ENCODE measurements around the gene CAPN7.
"Not testable (repeated sequence)": the region's sequence is repeated elsewhere in the genome, so short reads cannot be mapped to it uniquely, and the experiment has no call there.

The CAPN7 gene

GRCh38 chr3:15205934-15206661 is at the start of gene CAPN7:
CAPN7 (plus strand) TSS chr3:15206246; CDS start chr3:15206496, 250 bp downstream.
- DNase-seq (ENCODE audit: low read depth): peak; percentile 86
- H3K4me3 ChIP-seq (ENCODE audit: control insufficient read depth, low read depth, low read length): peak within 1 kb of the TSS; percentile 90
- peak; percentile 12 for TF ChIP-seq CTCF (conservative IDR thresholded peaks at IDR 0.05; ENCODE audit: control insufficient read depth, insufficient read depth, low read depth, low read length)

- H3K4me3 ChIP-seq (ENCODE audit: control insufficient read depth, low read depth, low read length): no peak overlapping the region
- no peak for DNase-seq (ENCODE audit: low read depth)
- no peak for TF ChIP-seq CTCF (conservative IDR thresholded peaks at IDR 0.05; ENCODE audit: control insufficient read depth, insufficient read depth, low read depth, low read length)
Observed at GRCh38 chr3:15157441-15157840, 48.6 kb upstream of the CAPN7 start.

- no peak for TF ChIP-seq CTCF (conservative IDR thresholded peaks at IDR 0.05; ENCODE audit: control insufficient read depth, insufficient read depth, low read depth, low read length)
- peak; percentile 3 for DNase-seq (ENCODE audit: low read depth)
- H3K4me3 ChIP-seq (ENCODE audit: control insufficient read depth, low read depth, low read length): no peak overlapping the region
Observed at GRCh38 chr3:15159501-15160136, 46.4 kb upstream of the CAPN7 start.

GRCh38 chr3:15160662-15161061 is 45.4 kb upstream of the CAPN7 start:
- DNase-seq (ENCODE audit: low read depth): no peak
- no peak overlapping the region for H3K4me3 ChIP-seq (ENCODE audit: control insufficient read depth, low read depth, low read length)
- no peak for TF ChIP-seq CTCF (conservative IDR thresholded peaks at IDR 0.05; ENCODE audit: control insufficient read depth, insufficient read depth, low read depth, low read length)

- DNase-seq (ENCODE audit: low read depth): peak; percentile 7
- no peak overlapping the region for H3K4me3 ChIP-seq (ENCODE audit: control insufficient read depth, low read depth, low read length)
- TF ChIP-seq CTCF (conservative IDR thresholded peaks at IDR 0.05; ENCODE audit: control insufficient read depth, insufficient read depth, low read depth, low read length): no peak
Observed at GRCh38 chr3:15161133-15161532, 44.9 kb upstream of the CAPN7 start.

GRCh38 chr3:15163656-15164055 is 42.4 kb upstream of the CAPN7 start:
- H3K4me3 ChIP-seq (ENCODE audit: control insufficient read depth, low read depth, low read length); DNase-seq (ENCODE audit: low read depth): not testable (repeated sequence)

- no peak overlapping the region for H3K4me3 ChIP-seq (ENCODE audit: control insufficient read depth, low read depth, low read length)
- no peak for TF ChIP-seq CTCF (conservative IDR thresholded peaks at IDR 0.05; ENCODE audit: control insufficient read depth, insufficient read depth, low read depth, low read length)
- DNase-seq (ENCODE audit: low read depth): peak; percentile 34
Observed at GRCh38 chr3:15164340-15164739, 41.7 kb upstream of the CAPN7 start.

Data from fibroblast of mammary gland (primary cell).